SU-DHL-6 (cell line): ENCODE results near the gene ITPR3.

Source experiments
- H2AFZ ChIP-seq: fragments of 200-600 bp; sonication (generic); 2 replicates; pipeline ENCODE4 v1.6.1; 2014; ENCODE audit warnings: low read depth, mild to moderate bottlenecking, moderate library complexity, mixed read lengths, antibody characterized with exemption, low read length; ENCODE audit not compliant: severe bottlenecking
- H3F3A ChIP-seq: fragments of 200-600 bp; shearing (Covaris generic); 2 replicates; pipeline ENCODE4 v1.6.0; 2016; ENCODE audit warnings: antibody characterized with exemption, mild to moderate bottlenecking; ENCODE audit not compliant: insufficient read depth
- H3K27ac ChIP-seq: fragments of 200-600 bp; sonication (generic); 2 replicates; pipeline ENCODE4 v1.5.1; 2016; ENCODE audit warnings: low read depth, mild to moderate bottlenecking, low read length, moderate library complexity, mixed read lengths
- H3K27me3 ChIP-seq: fragments of 200-600 bp; sonication (generic), shearing (Covaris generic); 2 replicates; pipeline ENCODE4 v1.6.0; 2014; ENCODE audit warnings: mild to moderate bottlenecking, low read length
- H3K36me3 ChIP-seq: fragments of 200-600 bp; sonication (generic); 2 replicates; pipeline ENCODE4 v1.6.1; 2014; ENCODE audit warnings: mild to moderate bottlenecking, low read length, mixed read lengths
- H3K4me2 ChIP-seq: fragments of 300-600, 200-600 bp; shearing (Covaris generic), sonication (generic); 2 replicates; pipeline ENCODE4 v1.6.0; 2014; ENCODE audit warnings: low read length, low read depth, mild to moderate bottlenecking; ENCODE audit not compliant: poor library complexity, severe bottlenecking
- H3K4me3 ChIP-seq: fragments of 200-600 bp; sonication (generic); 2 replicates; pipeline ENCODE4 v1.5.1; 2014; ENCODE audit warnings: antibody characterized with exemption, low read length, mild to moderate bottlenecking, mixed read lengths; ENCODE audit not compliant: insufficient read depth, poor library complexity, severe bottlenecking
- H3K79me2 ChIP-seq: fragments of 200-600 bp; sonication (generic); 2 replicates; pipeline ENCODE4 v1.6.1; 2014; ENCODE audit warnings: mild to moderate bottlenecking, low read length, moderate library complexity; ENCODE audit not compliant: insufficient read depth
- H3K9ac ChIP-seq: fragments of 200-600 bp; sonication (generic); 2 replicates; pipeline ENCODE4 v1.7.0; 2014; ENCODE audit warnings: mild to moderate bottlenecking, low read length
- H3K9me2 ChIP-seq: fragments of 200-600 bp; sonication (generic); replicated peaks from 2 replicates; pipeline ENCODE4 v1.6.1; 2014; ENCODE audit warnings: low read length; ENCODE audit not compliant: insufficient read depth
- H3K9me3 ChIP-seq: fragments of 200-600 bp; sonication (generic); 2 replicates; pipeline ENCODE4 v1.6.1; 2014; ENCODE audit warnings: low read length, mixed read lengths; ENCODE audit not compliant: insufficient read depth
- H4K20me1 ChIP-seq: fragments of 200-600 bp; sonication (generic); 2 replicates; pipeline ENCODE4 v1.6.1; 2014; ENCODE audit warnings: low read depth, mild to moderate bottlenecking, antibody characterized with exemption, low read length, moderate library complexity, mixed read lengths
- CTCF ChIP-seq: fragments of 200-600 bp; sonication (generic); IDR thresholded peaks from one replicate; pipeline ENCODE4 v1.5.1; 2017; ENCODE audit warnings: antibody characterized with exemption, mild to moderate bottlenecking, low read length, moderate library complexity; ENCODE audit not compliant: insufficient read depth, poor library complexity, severe bottlenecking
- EZH2phosphoT487 ChIP-seq: fragments of 200-600 bp; sonication (generic), shearing (Covaris generic); conservative IDR thresholded peaks from 2 replicates; pipeline ENCODE4 v1.6.1; 2018; ENCODE audit warnings: mild to moderate bottlenecking, antibody characterized with exemption, low read length, moderate library complexity, mixed read lengths

ITPR3 gene

GRCh38 chr6:33742837-33743236 is 121.7 kb downstream of the ITPR3 start:
- no peaks in the 10 kb centered on the region for H3K79me2 ChIP-seq
- H3K9me2 ChIP-seq, result no peaks in the 10 kb centered on the region

GRCh38 chr6:33744001-33744848 is 123.1 kb downstream of the ITPR3 start:
- Histone ChIP-seq H3K4me2 (no peak overlapping the region), H3K9me3 (no peaks in the 10 kb centered on the region), H3K36me3 (no peaks in the 10 kb centered on the region), H3K9me2 (no peaks in the 10 kb centered on the region), H3K27ac (no peak overlapping the region), H3F3A (no peaks in the 10 kb centered on the region), H3K79me2 (no peaks in the 10 kb centered on the region), H4K20me1 (no peaks in the 10 kb centered on the region), H2AFZ (no peak overlapping the region), H3K9ac (no peak overlapping the region), H3K27me3 (no peaks in the 10 kb centered on the region), H3K4me3 (no peak overlapping the region)
- no peak for TF ChIP-seq EZH2phosphoT487
- TF ChIP-seq CTCF, result peak; percentile 99

More at GRCh38 chr6:33742837-33743236, 121.7 kb downstream of the ITPR3 start:
- Histone ChIP-seq H3K9me3 (no peaks in the 10 kb centered on the region), H3K9ac (no peak overlapping the region), H3K4me3 (no peak overlapping the region), H4K20me1 (no peaks in the 10 kb centered on the region), H3K27ac (no peak overlapping the region), H3K4me2 (no peak overlapping the region), H3K36me3 (no peaks in the 10 kb centered on the region), H2AFZ (no peak overlapping the region), H3K27me3 (no peaks in the 10 kb centered on the region), H3F3A (no peaks in the 10 kb centered on the region)
- TF ChIP-seq CTCF, result no peak
- TF ChIP-seq EZH2phosphoT487, result no peak

- Histone ChIP-seq H3F3A (no peaks in the 10 kb centered on the region), H3K9me3 (no peaks in the 10 kb centered on the region), H3K27me3 (no peaks in the 10 kb centered on the region), H3K36me3 (no peaks in the 10 kb centered on the region), H3K4me2 (no peak overlapping the region), H3K9ac (no peak overlapping the region), H3K9me2 (no peaks in the 10 kb centered on the region), H4K20me1 (no peaks in the 10 kb centered on the region), H3K4me3 (no peak overlapping the region), H3K27ac (no peak overlapping the region), H3K79me2 (no peaks in the 10 kb centered on the region), H2AFZ (no peak overlapping the region)
- no peak for TF ChIP-seq CTCF
- TF ChIP-seq EZH2phosphoT487, result no peak
Measured at GRCh38 chr6:33744895-33745546, 123.9 kb downstream of the ITPR3 start.
